Measurements from ENCODE around the gene SV2C. TPM values are rescaled to one million over a fixed set of nuclear protein-coding genes. Genes with fewer than 3 reads are reported as not detected.
"Not testable (repeated sequence)": the region's sequence is repeated elsewhere in the genome, so short reads cannot be mapped to it uniquely, and the experiment has no call there.

Gene SV2C
- total and polyA plus RNA-seq, 4 donors, result 0.01 to 0.40 (median 0.37) TPM; not detected in 1

GRCh38 chr5:76312783-76313182 lies 229.6 kb downstream of the SV2C start:
- peak in 2 of 3 donors; percentile 43 to 47 for DNase-seq
- no peak overlapping the region for H3K27ac ChIP-seq (ENCODE audit: low read depth in 1 of 2, low read length in 1 of 2)
- H3K4me3 ChIP-seq, result no peak overlapping the region
- H3K27me3 ChIP-seq (ENCODE audit: control insufficient read depth in 3 of 3, insufficient read depth in 3 of 3, low read length in 2 of 3), result no peaks in the 10 kb centered on the region
- 85 to 90% methylated on average over 4 of the region's 4 CpGs for WGBS, 2 donors
- no peak for TF ChIP-seq CTCF (IDR thresholded peaks at IDR 0.05; ENCODE audit: control extremely low read depth, extremely low read depth)
- H3K9me3 ChIP-seq (ENCODE audit: control insufficient read depth in 4 of 4, insufficient read depth in 3 of 4, low read length in 3 of 4), result peaks cover 0 to 2% (median 0%) of the 10 kb centered on the region in 4 donors
- H3K9ac ChIP-seq (ENCODE audit: insufficient read depth in 1 of 2, low read length in 2 of 2), result no peak overlapping the region
- H3K36me3 ChIP-seq (ENCODE audit: control insufficient read depth in 4 of 4, insufficient read depth in 4 of 4, low read length in 4 of 4), result no peaks in the 10 kb centered on the region
- peaks cover 0 to 5% (median 0%) of the 10 kb centered on the region in 5 donors for H3K4me1 ChIP-seq (ENCODE audit: control insufficient read depth in 5 of 5, insufficient read depth in 5 of 5, low read length in 5 of 5)
- no peak for ATAC-seq (ENCODE audit: insufficient read depth, low FRiP score)

DNA sequence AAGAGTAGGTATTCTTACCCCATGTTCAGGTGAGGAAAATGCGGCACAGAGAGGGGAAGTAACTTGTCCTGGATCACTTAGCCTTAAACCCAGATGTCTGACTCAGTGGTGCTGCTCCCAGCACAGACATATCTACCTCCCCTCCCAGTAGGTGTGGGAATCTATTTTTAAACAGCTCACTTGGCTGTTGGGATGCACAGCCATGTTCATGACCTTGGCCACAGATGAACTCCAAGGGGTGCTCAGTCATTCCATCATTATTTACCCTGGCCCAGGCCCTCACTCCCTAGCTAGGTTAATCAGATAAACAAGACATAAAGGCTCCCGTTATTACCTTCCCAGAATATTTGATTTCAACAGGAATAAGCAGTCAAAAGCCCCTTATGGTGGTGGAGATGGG lies 231.5 kb downstream of the SV2C start:
- H3K4me1 ChIP-seq (ENCODE audit: control insufficient read depth in 5 of 5, insufficient read depth in 5 of 5, low read length in 5 of 5), result peaks cover 0 to 5% (median 0%) of the 10 kb centered on the region in 5 donors
- H3K27me3 ChIP-seq (ENCODE audit: control insufficient read depth in 3 of 3, insufficient read depth in 3 of 3, low read length in 2 of 3), result no peaks in the 10 kb centered on the region
- H3K9me3 ChIP-seq (ENCODE audit: control insufficient read depth in 4 of 4, insufficient read depth in 3 of 4, low read length in 3 of 4), result peaks cover 0 to 2% (median 0%) of the 10 kb centered on the region in 4 donors
- DNase-seq (no peak), ATAC-seq (ENCODE audit: insufficient read depth, low FRiP score) (no peak)
- H3K4me3 ChIP-seq, result no peak overlapping the region
- no peaks in the 10 kb centered on the region for H3K36me3 ChIP-seq (ENCODE audit: control insufficient read depth in 4 of 4, insufficient read depth in 4 of 4, low read length in 4 of 4)
- WGBS, 2 donors, result 84 to 91% methylated on average over 2 of the region's 2 CpGs
- no peak overlapping the region for H3K27ac ChIP-seq (ENCODE audit: low read depth in 1 of 2, low read length in 1 of 2)
- TF ChIP-seq CTCF (IDR thresholded peaks at IDR 0.05; ENCODE audit: control extremely low read depth, extremely low read depth), result no peak
- no peak overlapping the region for H3K9ac ChIP-seq (ENCODE audit: insufficient read depth in 1 of 2, low read length in 2 of 2)

DNA sequence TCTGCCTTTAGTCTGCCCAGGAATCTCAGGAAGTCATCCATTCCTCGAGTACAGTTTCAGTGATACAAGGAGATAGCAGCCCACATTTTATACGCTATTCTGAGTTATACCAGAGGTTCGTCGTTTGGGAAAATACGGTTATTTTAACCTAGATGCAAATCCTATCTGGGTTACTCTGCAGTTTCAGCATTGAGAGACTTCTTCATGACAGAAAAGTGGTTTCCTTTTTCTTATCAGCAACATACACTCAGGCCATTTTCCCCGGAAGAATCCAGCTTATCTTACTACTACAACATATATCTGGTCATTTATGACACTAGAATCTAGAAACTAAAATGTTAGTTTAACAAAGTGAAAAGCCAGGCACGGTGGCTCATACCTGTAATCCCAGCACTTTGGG lies 236.5 kb downstream of the SV2C start:
- Histone ChIP-seq H3K4me1 (ENCODE audit: control insufficient read depth in 5 of 5, insufficient read depth in 5 of 5, low read length in 5 of 5) (no peaks in the 10 kb centered on the region), H3K4me3 (no peak overlapping the region), H3K36me3 (ENCODE audit: control insufficient read depth in 4 of 4, insufficient read depth in 4 of 4, low read length in 4 of 4) (no peaks in the 10 kb centered on the region), H3K9me3 (ENCODE audit: control insufficient read depth in 4 of 4, insufficient read depth in 3 of 4, low read length in 3 of 4) (peaks cover 0 to 2% (median 0%) of the 10 kb centered on the region in 4 donors), H3K27me3 (ENCODE audit: control insufficient read depth in 3 of 3, insufficient read depth in 3 of 3, low read length in 2 of 3) (no peaks in the 10 kb centered on the region), H3K9ac (ENCODE audit: insufficient read depth in 1 of 2, low read length in 2 of 2) (no peak overlapping the region), H3K27ac (ENCODE audit: low read depth in 1 of 2, low read length in 1 of 2) (no peak overlapping the region)
- ATAC-seq (ENCODE audit: insufficient read depth, low FRiP score) (no peak), DNase-seq (no peak)
- TF ChIP-seq CTCF (IDR thresholded peaks at IDR 0.05; ENCODE audit: control extremely low read depth, extremely low read depth), result no peak
- WGBS, 2 donors, result 24 to 46% methylated on average over 7 of the region's 7 CpGs

GRCh38 chr5:76323494-76323893 lies 240.3 kb downstream of the SV2C start:
- H3K4me3 ChIP-seq; DNase-seq; H3K36me3 ChIP-seq (ENCODE audit: control insufficient read depth in 4 of 4, insufficient read depth in 4 of 4, low read length in 4 of 4); ATAC-seq (ENCODE audit: insufficient read depth, low FRiP score); H3K9me3 ChIP-seq (ENCODE audit: control insufficient read depth in 4 of 4, insufficient read depth in 3 of 4, low read length in 3 of 4); H3K9ac ChIP-seq (ENCODE audit: insufficient read depth in 1 of 2, low read length in 2 of 2); H3K27me3 ChIP-seq (ENCODE audit: control insufficient read depth in 3 of 3, insufficient read depth in 3 of 3, low read length in 2 of 3); H3K27ac ChIP-seq (ENCODE audit: low read depth in 1 of 2, low read length in 1 of 2): not testable (repeated sequence)
- WGBS, 2 donors, result 56 to 96% methylated on average over 1 of the region's 1 CpG
- H3K4me1 ChIP-seq (ENCODE audit: control insufficient read depth in 5 of 5, insufficient read depth in 5 of 5, low read length in 5 of 5), result peaks cover 2 to 23% (median 11%) of the 10 kb centered on the region in 5 donors
